Measurements from ENCODE around the gene OR10G7. TPM values are rescaled to one million over a fixed set of nuclear protein-coding genes. Genes with fewer than 3 reads are reported as not detected.

Gene OR10G7
- total and polyA plus RNA-seq, 2 of the 13 experiments (the other 11 are each of a cell fraction or from before 2014, with no cell fraction given) = not detected

DNA sequence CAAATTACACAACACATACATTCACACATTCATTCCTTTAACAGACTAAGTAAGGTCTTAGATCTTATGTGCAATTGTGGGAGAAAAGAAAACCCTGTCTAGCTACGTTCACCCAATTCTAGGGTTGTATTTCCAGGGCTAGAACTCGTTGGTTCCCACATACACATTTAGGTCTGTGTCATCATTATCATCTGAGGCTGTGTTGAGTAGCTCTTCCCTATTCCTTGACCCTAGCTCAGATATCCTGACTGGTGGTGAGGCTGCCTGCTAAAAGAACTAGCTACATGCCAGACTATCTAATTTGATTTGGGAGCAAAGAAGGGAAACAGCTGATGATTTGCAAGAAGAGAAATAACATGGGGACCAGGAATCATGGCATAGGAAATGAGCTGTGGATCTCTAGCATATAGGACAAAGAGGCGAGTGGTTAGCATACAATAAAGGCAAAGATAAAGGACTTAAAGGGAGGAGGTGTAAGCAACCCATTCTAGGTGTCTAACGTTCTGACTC lies 27.5 kb upstream of the OR10G7 start:
- H3K36me3 ChIP-seq (replicated peaks in 1 of 2; ENCODE audit: control insufficient read depth in 1 of 2, insufficient read depth in 2 of 2, low read length in 2 of 2) = no peaks in the 10 kb centered on the region
- FAIRE-seq (no peak), ATAC-seq (no peak), DNase-seq (ENCODE audit: low spot score) (no peak)
- no peak overlapping the region for H3K27ac ChIP-seq (ENCODE audit: extremely low read length, insufficient read depth, low read length)
- BruUV-seq (replicated peaks) = no TSS peak
- POLR2A ChIA-PET = no interaction called here
- in situ Hi-C loops (cut with HindIII; ENCODE audit: extremely low pct_ligation_motif_present, low pct_unique_long_range_greater_than_20kb) = no loop called here
- H4K20me1 ChIP-seq (ENCODE audit: insufficient read depth, low read length) = no peaks in the 10 kb centered on the region
- intact Hi-C loops (cut with micrococcal nuclease; ENCODE audit: unreplicated experiment) = no loop called here
- no peak overlapping the region for H3K4me2 ChIP-seq (ENCODE audit: low read depth, low read length)
- H3K27me3 ChIP-seq (ENCODE audit: control insufficient read depth in 1 of 2, insufficient read depth in 2 of 2, low read length in 2 of 2) = no peaks in the 10 kb centered on the region
- H3K9ac ChIP-seq (ENCODE audit: insufficient read depth, low read depth, low read length) = no peak overlapping the region
- H3K4me3 ChIP-seq (replicated peaks in 1 of 3; ENCODE audit: insufficient read depth in 1 of 3, low read depth in 2 of 3, low read length in 3 of 3) = no peak overlapping the region
- 2% methylated on average over 4 of the region's 4 CpGs for WGBS (ENCODE audit: low lambda C conversion rate)
- H2AFZ ChIP-seq (ENCODE audit: low read length) = no peak overlapping the region
- H3K79me2 ChIP-seq (ENCODE audit: insufficient read depth, low read length) = no peaks in the 10 kb centered on the region
- CTCF ChIA-PET (ENCODE audit: low intra/inter-chr PET ratio, low total read pairs) = interaction anchor here (4.5 kb wide), 1 partner anchor 126 kb away, joined by 38 read pairs; no protein-coding TSS in a partner anchor
- no peaks in the 10 kb centered on the region for H3K9me3 ChIP-seq (ENCODE audit: low read length)
- H3K4me1 ChIP-seq (ENCODE audit: insufficient read depth, low read length) = no peaks in the 10 kb centered on the region
- TF ChIP-seq REPIN1 (CRISPR knock-in tag; IDR thresholded peaks at IDR 0.05; ENCODE audit: borderline replicate concordance, low read depth) (no peak), ZNF550 (CRISPR knock-in tag; IDR thresholded peaks at IDR 0.05; ENCODE audit: borderline replicate concordance) (no peak), IRF1 (CRISPR knock-in tag; IDR thresholded peaks at IDR 0.05; ENCODE audit: low read depth) (no peak), ZNF609 (CRISPR knock-in tag; IDR thresholded peaks at IDR 0.05; ENCODE audit: borderline replicate concordance) (no peak), ZNF205 (CRISPR knock-in tag; IDR thresholded peaks at IDR 0.05) (no peak), ZNF138 (CRISPR knock-in tag; IDR thresholded peaks at IDR 0.05; ENCODE audit: low read depth) (no peak), ZNF569 (CRISPR knock-in tag; IDR thresholded peaks at IDR 0.05; ENCODE audit: borderline replicate concordance) (no peak)
- TF ChIP-seq, protein P1, sequence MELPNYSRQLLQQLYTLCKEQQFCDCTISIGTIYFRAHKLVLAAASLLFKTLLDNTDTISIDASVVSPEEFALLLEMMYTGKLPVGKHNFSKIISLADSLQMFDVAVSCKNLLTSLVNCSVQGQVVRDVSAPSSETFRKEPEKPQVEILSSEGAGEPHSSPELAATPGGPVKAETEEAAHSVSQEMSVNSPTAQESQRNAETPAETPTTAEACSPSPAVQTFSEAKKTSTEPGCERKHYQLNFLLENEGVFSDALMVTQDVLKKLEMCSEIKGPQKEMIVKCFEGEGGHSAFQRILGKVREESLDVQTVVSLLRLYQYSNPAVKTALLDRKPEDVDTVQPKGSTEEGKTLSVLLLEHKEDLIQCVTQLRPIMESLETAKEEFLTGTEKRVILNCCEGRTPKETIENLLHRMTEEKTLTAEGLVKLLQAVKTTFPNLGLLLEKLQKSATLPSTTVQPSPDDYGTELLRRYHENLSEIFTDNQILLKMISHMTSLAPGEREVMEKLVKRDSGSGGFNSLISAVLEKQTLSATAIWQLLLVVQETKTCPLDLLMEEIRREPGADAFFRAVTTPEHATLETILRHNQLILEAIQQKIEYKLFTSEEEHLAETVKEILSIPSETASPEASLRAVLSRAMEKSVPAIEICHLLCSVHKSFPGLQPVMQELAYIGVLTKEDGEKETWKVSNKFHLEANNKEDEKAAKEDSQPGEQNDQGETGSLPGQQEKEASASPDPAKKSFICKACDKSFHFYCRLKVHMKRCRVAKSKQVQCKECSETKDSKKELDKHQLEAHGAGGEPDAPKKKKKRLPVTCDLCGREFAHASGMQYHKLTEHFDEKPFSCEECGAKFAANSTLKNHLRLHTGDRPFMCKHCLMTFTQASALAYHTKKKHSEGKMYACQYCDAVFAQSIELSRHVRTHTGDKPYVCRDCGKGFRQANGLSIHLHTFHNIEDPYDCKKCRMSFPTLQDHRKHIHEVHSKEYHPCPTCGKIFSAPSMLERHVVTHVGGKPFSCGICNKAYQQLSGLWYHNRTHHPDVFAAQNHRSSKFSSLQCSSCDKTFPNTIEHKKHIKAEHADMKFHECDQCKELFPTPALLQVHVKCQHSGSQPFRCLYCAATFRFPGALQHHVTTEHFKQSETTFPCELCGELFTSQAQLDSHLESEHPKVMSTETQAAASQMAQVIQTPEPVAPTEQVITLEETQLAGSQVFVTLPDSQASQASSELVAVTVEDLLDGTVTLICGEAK (IDR thresholded peaks at IDR 0.05) = no peak
- TF ChIP-seq, protein P1 (CRISPR knock-in tag; IDR thresholded peaks at IDR 0.05) = no peak
